ENCODE results near the gene GRAP2. TPM values are rescaled to one million over a fixed set of nuclear protein-coding genes. Genes with fewer than 3 reads are reported as not detected.
A peak's percentile ranks its signal among the peaks of the same experiment; 100 is the strongest.

The GRAP2 gene
- total RNA-seq, 1 donor from 2014 or later, result not detected

GRCh38 chr22:39931251-39931650 lies 30.4 kb downstream of the GRAP2 start:
- no peak for DNase-seq (ENCODE audit: extremely low spot score, unreplicated experiment)
- TF ChIP-seq, protein P1, sequence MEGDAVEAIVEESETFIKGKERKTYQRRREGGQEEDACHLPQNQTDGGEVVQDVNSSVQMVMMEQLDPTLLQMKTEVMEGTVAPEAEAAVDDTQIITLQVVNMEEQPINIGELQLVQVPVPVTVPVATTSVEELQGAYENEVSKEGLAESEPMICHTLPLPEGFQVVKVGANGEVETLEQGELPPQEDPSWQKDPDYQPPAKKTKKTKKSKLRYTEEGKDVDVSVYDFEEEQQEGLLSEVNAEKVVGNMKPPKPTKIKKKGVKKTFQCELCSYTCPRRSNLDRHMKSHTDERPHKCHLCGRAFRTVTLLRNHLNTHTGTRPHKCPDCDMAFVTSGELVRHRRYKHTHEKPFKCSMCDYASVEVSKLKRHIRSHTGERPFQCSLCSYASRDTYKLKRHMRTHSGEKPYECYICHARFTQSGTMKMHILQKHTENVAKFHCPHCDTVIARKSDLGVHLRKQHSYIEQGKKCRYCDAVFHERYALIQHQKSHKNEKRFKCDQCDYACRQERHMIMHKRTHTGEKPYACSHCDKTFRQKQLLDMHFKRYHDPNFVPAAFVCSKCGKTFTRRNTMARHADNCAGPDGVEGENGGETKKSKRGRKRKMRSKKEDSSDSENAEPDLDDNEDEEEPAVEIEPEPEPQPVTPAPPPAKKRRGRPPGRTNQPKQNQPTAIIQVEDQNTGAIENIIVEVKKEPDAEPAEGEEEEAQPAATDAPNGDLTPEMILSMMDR (IDR thresholded peaks at IDR 0.05), result no peak
- Mint-ChIP-seq H3K27me3 (ENCODE audit: unreplicated experiment) (peaks cover 37% of the 10 kb centered on the region), H3K4me3 (ENCODE audit: unreplicated experiment) (no peak overlapping the region), H3K9me3 (ENCODE audit: unreplicated experiment) (no peaks in the 10 kb centered on the region), H3K36me3 (ENCODE audit: unreplicated experiment) (no peaks in the 10 kb centered on the region), H3K4me1 (ENCODE audit: unreplicated experiment) (no peaks in the 10 kb centered on the region), H3K27ac (ENCODE audit: unreplicated experiment) (no peak overlapping the region)

- Mint-ChIP-seq H3K4me1 (ENCODE audit: unreplicated experiment) (no peaks in the 10 kb centered on the region), H3K36me3 (ENCODE audit: unreplicated experiment) (no peaks in the 10 kb centered on the region), H3K4me3 (ENCODE audit: unreplicated experiment) (no peak overlapping the region), H3K27me3 (ENCODE audit: unreplicated experiment) (peaks cover 42% of the 10 kb centered on the region), H3K9me3 (ENCODE audit: unreplicated experiment) (no peaks in the 10 kb centered on the region), H3K27ac (ENCODE audit: unreplicated experiment) (no peak overlapping the region)
- TF ChIP-seq, protein P1 (IDR thresholded peaks at IDR 0.05), result no peak
- no peak for DNase-seq (ENCODE audit: extremely low spot score, unreplicated experiment)
Observed at GRCh38 chr22:39932166-39932565, 31.3 kb downstream of the GRAP2 start.

DNA sequence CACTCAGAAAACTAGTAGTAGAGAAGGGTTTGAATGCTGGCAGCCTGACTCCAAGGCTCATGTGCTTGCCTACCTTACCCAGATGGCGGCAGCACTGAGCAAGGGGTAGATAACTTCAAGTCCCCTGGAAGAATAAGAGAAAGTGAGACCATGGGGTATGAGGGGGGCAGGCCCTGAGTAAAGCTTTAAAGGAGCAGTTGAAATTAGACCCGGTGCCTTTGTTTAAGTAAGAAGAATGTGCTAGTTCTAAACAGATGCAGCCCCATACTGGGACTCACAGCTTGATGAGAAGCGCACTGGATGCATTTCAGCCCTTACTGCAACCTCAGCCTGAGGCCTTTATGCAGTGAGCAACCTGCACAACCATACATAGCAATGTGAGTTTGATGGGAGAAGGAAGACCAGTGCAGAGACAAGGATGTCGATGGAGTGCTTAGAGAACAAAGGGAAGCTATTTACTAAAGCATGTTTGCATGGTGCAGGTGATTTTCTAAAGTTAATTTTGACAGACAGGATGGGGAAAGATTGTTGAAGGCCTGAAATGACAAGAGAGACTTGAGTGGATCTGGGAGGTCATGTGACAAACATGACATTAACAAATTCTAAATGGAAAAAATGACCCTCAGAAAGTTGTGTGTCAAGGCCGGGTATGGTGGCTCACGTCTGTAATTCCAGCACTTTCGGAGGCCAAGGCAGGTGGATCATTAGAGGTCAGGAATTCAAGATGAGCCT lies 32.2 kb downstream of the GRAP2 start:
- H3K36me3 Mint-ChIP-seq (ENCODE audit: unreplicated experiment), result no peaks in the 10 kb centered on the region
- no peak overlapping the region for H3K4me3 Mint-ChIP-seq (ENCODE audit: unreplicated experiment)
- no peak overlapping the region for H3K27ac Mint-ChIP-seq (ENCODE audit: unreplicated experiment)
- no peaks in the 10 kb centered on the region for H3K4me1 Mint-ChIP-seq (ENCODE audit: unreplicated experiment)
- H3K27me3 Mint-ChIP-seq (ENCODE audit: unreplicated experiment), result peaks cover 49% of the 10 kb centered on the region
- TF ChIP-seq, protein P1 (IDR thresholded peaks at IDR 0.05), result peak; percentile 43
- no peaks in the 10 kb centered on the region for H3K9me3 Mint-ChIP-seq (ENCODE audit: unreplicated experiment)
- DNase-seq (ENCODE audit: extremely low spot score, unreplicated experiment), result no peak

DNA sequence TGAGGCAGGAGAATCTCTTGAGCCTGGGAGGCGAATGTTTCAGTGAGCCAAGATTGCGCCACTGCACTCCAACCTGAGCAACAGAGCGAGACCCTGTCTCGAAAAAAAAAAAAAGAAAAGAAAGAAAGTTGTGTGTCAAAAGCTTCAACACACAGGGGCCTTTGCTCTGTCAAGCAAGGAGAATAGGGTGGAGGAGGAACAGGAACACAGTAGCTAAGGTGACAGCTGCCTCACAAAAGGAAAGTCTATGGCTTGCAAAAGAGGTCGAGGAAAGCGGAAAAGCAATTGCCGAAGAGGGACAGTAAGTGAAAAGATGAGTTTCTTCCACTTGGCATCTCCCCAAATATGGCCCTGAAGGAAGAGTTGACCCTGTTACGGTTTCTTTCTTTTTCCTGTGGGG lies 32.9 kb downstream of the GRAP2 start:
- Mint-ChIP-seq H3K4me1 (ENCODE audit: unreplicated experiment) (no peaks in the 10 kb centered on the region), H3K27ac (ENCODE audit: unreplicated experiment) (no peak overlapping the region), H3K9me3 (ENCODE audit: unreplicated experiment) (no peaks in the 10 kb centered on the region), H3K4me3 (ENCODE audit: unreplicated experiment) (no peak overlapping the region), H3K27me3 (ENCODE audit: unreplicated experiment) (peaks cover 56% of the 10 kb centered on the region), H3K36me3 (ENCODE audit: unreplicated experiment) (no peaks in the 10 kb centered on the region)
- TF ChIP-seq, protein P1 (IDR thresholded peaks at IDR 0.05), result no peak
- no peak for DNase-seq (ENCODE audit: extremely low spot score, unreplicated experiment)

- Mint-ChIP-seq H3K36me3 (ENCODE audit: unreplicated experiment) (no peaks in the 10 kb centered on the region), H3K27ac (ENCODE audit: unreplicated experiment) (no peak overlapping the region), H3K4me3 (ENCODE audit: unreplicated experiment) (no peak overlapping the region), H3K9me3 (ENCODE audit: unreplicated experiment) (no peaks in the 10 kb centered on the region), H3K4me1 (ENCODE audit: unreplicated experiment) (no peaks in the 10 kb centered on the region), H3K27me3 (ENCODE audit: unreplicated experiment) (peaks cover 56% of the 10 kb centered on the region)
- no peak for DNase-seq (ENCODE audit: extremely low spot score, unreplicated experiment)
- TF ChIP-seq, protein P1 (IDR thresholded peaks at IDR 0.05), result no peak
Observed at GRCh38 chr22:39935116-39935515, 34.2 kb downstream of the GRAP2 start.
